ENCODE data around the gene CDKL4.

DNA sequence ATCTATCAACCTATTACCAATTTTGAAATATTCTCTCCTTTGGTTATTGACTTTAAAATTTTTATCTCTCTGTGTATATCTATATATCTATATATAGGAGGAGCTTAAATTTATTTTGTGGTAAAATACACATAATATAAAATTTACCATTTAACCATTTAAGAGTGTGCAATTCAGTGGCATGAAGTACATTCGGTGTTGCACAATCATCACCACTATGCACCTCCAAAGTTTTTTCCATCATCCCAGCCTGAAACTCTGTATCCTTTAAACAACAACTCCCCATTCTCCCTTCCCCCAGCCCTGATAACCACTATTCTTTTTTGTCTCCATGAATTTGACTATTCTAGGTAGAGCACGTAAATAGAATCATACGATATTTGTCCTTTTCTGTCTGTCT lies 49.1 kb downstream of the CDKL4 start:
- TF ChIP-seq, protein P1, sequence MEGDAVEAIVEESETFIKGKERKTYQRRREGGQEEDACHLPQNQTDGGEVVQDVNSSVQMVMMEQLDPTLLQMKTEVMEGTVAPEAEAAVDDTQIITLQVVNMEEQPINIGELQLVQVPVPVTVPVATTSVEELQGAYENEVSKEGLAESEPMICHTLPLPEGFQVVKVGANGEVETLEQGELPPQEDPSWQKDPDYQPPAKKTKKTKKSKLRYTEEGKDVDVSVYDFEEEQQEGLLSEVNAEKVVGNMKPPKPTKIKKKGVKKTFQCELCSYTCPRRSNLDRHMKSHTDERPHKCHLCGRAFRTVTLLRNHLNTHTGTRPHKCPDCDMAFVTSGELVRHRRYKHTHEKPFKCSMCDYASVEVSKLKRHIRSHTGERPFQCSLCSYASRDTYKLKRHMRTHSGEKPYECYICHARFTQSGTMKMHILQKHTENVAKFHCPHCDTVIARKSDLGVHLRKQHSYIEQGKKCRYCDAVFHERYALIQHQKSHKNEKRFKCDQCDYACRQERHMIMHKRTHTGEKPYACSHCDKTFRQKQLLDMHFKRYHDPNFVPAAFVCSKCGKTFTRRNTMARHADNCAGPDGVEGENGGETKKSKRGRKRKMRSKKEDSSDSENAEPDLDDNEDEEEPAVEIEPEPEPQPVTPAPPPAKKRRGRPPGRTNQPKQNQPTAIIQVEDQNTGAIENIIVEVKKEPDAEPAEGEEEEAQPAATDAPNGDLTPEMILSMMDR (conservative IDR thresholded peaks at IDR 0.05), result no peak
- TF ChIP-seq EZH2 (IDR thresholded peaks at IDR 0.05; ENCODE audit: low read depth), result no peak
